DOHH2 (cell line): ENCODE measurements around the gene USB1.

Experiments
- EZH2phosphoT487 ChIP-seq: fragments of 200-600 bp; sonication (generic); IDR thresholded peaks from 2 replicates; pipeline ENCODE4 v1.6.1; 2017; ENCODE audit warnings: borderline replicate concordance, mild to moderate bottlenecking, antibody characterized with exemption, low read length, moderate library complexity, mixed read lengths
- TF ChIP-seq, protein P1 (sequence below): fragments of 200-600 bp; sonication (generic); IDR thresholded peaks from one replicate; pipeline ENCODE4 v1.5.1; 2014; ENCODE audit warnings: antibody characterized with exemption, mild to moderate bottlenecking, low read depth, low read length; ENCODE audit not compliant: poor library complexity, severe bottlenecking

DNA sequence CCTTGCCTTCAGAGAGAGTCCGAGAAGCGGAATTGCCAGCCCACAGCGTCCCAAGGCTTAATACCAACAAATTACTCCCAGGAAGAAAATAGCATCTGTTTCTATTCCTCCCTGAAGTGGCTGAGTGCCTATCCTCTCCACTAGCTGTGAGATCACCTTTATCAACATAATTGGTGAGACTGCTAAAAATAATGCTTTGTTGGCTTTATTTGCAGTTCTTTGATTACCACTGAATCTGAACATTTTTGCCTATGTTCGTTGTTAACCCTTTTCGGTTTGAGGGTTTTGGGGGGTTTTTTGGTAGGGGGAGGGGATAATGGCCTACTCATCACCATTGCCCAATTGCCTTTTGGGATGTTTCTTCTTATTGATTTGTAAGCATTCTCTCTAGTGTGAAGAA is 55.4 kb downstream of the USB1 start:
- TF ChIP-seq, protein P1, sequence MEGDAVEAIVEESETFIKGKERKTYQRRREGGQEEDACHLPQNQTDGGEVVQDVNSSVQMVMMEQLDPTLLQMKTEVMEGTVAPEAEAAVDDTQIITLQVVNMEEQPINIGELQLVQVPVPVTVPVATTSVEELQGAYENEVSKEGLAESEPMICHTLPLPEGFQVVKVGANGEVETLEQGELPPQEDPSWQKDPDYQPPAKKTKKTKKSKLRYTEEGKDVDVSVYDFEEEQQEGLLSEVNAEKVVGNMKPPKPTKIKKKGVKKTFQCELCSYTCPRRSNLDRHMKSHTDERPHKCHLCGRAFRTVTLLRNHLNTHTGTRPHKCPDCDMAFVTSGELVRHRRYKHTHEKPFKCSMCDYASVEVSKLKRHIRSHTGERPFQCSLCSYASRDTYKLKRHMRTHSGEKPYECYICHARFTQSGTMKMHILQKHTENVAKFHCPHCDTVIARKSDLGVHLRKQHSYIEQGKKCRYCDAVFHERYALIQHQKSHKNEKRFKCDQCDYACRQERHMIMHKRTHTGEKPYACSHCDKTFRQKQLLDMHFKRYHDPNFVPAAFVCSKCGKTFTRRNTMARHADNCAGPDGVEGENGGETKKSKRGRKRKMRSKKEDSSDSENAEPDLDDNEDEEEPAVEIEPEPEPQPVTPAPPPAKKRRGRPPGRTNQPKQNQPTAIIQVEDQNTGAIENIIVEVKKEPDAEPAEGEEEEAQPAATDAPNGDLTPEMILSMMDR, result no peak
- TF ChIP-seq EZH2phosphoT487, result no peak
